ENCODE data around the gene MOGAT1. TPM values are rescaled to one million over a fixed set of nuclear protein-coding genes. Genes with fewer than 3 reads are reported as not detected.
"Not testable (repeated sequence)": the region's sequence is repeated elsewhere in the genome, so short reads cannot be mapped to it uniquely, and the experiment has no call there.

Gene MOGAT1
- total RNA-seq, 1 experiment from 2014 or later = not detected

DNA sequence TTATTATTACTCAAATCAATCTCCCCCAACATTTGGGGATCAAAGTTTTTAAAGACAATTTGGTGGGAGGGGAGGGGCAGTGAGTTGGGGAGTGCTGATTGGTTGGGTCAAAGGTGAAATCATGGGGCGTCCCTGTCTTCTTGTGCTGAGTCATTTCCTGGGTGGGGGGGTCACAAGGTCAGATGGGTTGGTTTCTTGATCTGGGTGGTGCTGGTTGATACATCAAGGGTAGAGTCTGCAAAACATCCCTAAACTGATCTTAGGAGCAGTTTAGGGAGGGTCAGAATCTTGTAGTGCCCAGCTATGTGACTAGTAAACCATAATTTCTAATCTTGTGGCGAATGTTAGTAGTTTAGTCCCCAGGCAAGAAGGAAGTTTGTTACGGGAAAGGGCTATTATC is 67.4 kb downstream of the MOGAT1 start:
- DNase-seq (ENCODE audit: low read depth) = no peak

DNA sequence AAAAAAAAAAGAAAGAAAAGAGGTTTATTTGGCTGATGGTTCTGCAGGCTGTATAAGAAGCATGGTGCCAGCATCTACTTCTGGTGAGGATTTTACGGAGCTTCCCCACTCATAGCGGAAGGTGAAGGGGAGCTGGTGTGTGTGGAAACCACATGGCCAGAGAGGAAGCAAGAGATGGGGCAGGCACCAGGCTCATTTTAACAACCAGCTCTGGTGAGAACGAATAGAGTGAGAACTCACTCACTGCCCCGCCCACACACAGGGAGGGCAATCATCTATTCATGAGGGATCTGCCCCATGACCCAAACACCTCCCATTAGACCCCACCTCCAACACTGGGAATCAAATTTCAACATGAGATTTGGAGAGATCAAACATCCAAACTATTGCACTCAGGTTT is 68.5 kb downstream of the MOGAT1 start:
- no peak for DNase-seq (ENCODE audit: low read depth)

DNA sequence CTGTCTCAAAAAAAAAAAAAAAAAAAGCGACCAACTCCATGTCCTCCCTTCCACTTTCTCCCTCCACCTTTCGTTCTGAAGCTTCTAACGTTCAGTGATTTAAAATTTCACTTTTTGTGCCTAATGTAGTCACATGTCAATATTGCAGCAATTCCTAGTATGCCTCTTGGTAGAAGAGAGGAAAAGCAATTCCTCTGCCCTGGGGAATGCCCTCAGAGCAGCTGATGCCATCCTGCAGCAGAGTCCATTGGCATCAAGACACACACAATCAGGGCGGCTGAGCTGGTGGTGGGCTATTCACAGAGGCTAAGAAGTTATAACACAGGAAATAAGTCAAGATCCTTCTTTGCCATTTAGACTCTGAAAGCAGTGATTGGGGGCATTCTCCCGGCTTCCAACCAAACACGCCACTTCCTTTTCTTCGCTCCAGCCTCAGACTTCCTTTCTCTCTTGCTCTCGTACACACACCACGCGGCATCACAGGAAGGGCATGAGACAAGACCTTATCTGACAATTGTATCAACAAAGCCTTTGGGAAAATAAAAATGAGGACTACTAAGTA is 71.9 kb downstream of the MOGAT1 start:
- DNase-seq (ENCODE audit: low read depth) = peak; percentile 65

DNA sequence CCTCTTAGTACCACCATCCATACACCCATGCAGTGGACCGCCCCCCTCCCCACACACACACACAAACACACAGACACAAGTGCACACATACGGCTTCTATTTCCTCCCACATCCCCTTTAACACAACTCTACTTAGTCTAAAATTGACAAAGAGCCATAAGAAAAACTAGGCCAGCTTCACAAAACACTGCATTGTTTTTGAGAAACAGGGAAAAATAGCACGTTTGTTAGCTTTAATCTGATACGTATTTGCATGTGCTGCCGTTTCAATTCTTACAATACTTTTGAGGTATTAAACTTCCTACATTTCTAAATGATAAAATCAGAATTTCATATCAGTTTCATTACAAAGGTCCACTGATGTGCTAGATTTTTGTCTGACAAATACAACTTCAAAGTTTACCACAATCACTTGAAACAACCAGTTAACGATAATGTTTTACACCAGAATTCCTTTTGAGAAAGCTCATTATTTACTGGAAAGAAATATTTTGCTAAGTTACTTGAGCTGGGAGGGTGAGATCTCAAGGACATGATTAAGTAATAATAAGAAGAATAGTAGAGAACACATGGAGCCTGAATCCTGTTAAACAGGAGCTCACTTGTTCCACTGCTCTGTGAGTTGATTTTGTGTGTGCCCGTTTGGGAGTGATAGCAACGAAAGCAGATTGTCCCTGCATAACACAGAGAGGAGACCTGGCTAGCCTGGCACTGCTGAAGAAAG is 74.5 kb downstream of the MOGAT1 start:
- DNase-seq (ENCODE audit: low read depth) = no peak

DNA sequence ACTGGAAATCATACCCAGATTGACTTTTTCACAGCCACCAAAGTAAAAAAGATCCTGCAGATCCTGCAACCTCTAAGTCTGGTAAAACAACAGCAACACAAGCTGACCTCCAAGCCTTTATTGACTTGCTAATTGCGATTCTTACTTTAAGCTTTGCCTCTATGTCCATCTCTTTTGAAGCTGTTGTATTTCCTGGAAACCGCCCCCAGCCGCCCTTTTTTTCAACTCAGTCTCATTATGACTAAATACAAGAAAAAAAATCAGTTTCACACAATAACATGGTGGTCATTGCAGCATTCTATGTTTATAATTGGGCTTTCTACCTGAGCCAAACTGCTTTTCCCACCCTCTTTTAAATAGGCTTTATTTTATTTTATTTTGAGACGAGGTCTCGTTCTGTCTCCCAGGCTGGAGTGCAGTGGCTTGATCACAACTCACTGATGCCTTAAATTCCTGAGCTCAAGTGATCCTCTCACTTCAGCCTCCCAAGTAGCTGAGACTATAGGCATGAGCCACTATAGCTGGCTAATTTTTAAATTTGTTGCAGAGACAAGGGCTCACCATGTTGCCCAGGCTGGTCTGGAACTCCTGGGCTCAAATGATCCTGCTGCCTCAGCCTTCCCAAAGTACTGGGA is 76.2 kb downstream of the MOGAT1 start:
- no peak for DNase-seq (ENCODE audit: low read depth)

DNA sequence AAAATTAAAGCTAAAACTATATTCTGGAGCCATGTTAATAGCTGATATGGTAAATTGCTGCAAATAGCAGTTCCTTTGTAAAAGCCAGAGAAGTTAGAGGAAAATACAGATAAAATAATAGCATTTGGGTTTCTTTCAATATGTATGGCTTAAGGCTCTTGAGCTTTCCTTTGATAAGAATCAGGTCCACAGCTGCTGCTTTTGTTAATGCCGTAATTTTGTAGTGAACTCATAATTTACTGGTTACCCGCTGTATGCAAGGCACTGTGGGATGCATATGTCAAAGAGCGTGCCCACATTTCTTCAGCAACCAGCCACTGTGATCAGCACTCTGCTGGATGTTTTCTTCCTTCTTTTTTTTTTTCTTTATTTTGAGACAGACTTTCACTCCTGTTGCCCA is 79.1 kb downstream of the MOGAT1 start:
- no peak for DNase-seq (ENCODE audit: low read depth)

DNA sequence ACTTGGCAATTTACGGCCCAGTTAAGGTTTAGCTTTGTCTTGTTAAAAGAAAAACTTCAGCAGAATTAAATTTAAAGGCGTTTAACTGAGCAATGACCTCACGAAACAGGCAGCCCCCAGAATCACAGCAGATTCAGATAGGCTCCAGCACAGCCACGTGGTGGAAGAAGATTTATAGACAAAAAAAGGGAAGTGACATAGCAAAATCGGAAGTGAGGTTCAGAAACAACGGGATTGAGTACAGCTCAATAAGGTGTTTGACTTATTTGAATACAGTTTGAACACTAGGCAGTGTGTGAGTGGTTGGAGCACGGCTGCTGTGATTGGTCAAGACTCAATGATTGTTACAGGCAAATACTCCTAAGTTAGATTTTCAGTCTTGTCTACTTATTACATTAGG is 79.8 kb downstream of the MOGAT1 start:
- DNase-seq (ENCODE audit: low read depth) = no peak

DNA sequence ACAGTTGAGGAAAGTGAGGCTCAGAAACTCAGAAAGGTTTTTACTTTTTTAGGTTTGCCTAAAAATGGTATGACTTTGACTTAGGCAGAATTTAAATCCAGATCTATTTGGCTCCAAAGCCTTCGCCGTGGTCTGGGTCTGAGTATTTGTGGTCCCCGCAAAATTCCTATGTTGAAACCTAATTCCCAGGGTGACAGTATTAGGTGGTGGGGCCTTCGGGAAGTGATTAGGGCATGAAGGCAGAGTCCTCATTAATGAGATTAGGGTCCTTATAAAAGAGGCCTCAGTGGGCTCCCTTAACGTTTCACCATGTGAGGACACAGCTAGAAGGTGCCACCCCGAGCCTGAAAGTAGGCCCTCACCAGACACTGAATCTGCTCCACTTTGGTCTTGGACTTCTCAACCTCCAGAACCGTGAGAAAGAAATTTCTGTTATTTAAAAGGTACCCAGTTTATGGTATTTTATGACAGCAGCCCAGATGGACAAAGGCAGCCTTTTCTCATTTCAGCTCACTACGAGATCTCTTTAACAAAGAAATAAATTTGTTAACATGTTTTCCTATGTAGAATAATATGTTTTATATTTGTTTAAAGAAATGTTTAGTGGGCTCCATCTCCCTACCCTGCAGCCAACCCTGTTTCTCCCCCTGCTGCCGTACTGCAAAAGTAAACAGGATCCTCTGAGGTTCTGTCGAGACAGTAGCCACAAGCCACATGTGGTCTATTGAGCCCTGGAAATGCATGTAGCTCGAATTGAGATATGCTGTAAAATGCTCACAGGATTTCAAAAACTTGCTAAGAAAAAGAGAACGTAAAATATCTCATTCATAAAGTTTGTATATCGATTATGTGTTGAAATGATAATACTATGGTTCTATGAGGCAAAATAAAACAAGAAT is 80.6 kb downstream of the MOGAT1 start:
- DNase-seq (ENCODE audit: low read depth) = peak; percentile 70

DNA sequence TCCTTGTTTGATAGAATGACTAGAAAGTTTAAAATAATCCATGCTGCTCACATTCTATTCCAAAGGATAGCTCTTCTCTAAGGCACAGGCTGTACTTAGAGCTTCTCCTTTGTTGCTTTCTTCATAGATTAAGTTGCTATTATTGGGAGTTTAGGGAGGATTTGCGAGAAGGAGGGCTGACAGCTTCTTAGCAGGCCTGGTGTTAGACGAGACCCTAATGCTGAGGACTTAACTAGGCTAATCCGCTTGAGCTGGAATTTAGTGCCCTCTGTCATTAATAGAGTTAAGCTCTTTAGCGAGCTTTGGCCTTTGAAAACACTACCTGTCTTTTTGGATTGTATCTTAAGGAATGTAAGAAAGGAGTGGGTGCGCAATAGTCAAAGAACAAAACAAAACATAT is 81.3 kb downstream of the MOGAT1 start:
- no peak for DNase-seq (ENCODE audit: low read depth)

DNA sequence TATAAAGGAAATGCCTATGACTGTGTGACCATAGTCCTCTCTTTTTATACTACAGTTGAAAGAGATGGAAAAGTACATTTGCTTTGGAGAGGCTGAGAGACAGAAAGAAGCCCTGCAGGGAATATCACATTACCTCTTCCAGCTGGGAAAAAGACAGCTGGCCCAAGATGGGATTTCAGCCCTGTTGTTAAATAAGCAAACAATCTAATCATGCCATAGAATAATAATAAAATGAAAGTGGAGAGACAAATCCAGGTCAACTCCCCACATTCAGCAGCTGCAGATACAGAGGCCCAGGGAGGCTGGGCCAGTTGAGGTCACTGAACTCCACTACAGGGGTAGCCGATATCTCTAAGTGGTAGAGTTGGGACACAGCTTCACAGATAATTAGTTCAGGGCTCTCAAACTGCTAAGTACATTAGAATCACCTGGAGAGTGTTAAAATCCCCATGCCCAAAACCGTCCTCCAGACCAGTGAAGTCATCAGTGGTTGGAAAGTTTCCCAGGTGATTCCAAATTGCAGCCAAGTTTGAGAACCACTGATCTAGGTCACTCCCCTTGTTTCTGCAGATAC is 81.9 kb downstream of the MOGAT1 start:
- DNase-seq (ENCODE audit: low read depth) = peak; percentile 98

DNA sequence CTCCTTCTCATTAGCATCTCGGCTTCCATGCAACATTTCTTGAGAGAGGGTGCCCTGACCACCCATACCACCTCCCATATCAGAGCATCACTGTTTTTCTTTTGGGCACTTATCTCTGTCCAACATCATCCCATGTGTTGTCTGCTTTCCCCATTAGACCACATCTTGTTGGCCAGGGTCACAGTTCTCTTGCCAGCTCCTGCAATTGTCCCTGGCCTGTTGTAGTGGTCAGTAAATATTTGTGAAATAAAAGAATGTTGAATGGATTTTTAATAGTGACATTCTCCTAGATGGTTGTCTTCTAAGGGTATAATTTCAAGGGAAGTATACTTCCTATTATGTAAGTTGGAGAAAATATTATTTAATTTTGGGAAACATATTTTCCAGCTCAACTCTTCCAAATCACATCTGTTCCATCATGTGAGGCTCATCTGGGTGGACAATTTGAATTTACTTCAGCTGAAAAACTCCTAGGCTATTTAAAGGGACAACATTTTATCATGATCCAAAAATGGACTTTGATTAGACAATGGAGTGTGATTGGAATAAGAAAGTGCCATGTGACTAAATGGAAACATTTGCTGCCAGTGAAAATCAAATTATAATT is 83.0 kb downstream of the MOGAT1 start:
- DNase-seq (ENCODE audit: low read depth) = no peak

DNA sequence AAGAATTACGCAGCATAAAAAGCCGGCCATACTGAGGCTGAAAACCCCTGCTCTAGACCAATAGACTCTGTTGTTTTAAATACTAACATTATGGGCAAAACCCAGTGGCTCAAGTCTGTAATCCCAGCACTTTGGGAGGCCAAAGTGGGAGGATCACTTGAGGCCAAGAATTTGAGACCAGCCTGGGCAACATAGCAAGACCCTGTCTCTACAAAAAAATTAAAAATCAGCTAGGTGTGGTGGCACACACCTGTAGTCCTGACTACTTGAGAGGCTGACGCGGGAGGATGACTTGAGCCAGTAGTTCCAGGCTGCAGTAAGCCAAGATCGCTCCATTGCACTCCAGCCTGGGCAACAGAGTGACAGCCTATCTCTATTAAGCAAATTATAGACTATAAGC is 84.1 kb downstream of the MOGAT1 start:
- not testable (repeated sequence) for DNase-seq (ENCODE audit: low read depth)

DNA sequence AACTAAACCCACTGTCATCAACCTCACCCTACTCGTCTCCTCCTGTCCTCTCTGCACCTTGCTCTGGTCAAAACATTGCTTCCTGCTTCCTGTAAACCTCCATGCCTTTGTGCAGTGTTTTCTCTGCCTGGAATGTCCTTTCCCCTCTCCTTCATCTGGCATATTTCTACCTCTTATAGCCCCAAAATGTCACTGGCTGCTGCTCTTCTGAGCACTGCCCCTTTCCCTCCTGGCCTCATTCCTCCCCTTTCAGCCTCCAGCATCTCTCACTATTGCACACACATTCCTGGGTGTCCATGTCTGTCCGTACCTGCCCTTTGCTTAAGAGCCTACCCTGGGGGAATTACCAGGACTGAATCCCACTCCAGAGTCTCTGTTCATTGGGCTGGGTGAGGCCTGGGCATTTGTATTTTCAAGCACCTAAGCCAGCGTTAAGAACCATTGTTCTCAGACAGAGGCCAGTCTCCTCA is 84.9 kb downstream of the MOGAT1 start:
- DNase-seq (ENCODE audit: low read depth) = no peak

DNA sequence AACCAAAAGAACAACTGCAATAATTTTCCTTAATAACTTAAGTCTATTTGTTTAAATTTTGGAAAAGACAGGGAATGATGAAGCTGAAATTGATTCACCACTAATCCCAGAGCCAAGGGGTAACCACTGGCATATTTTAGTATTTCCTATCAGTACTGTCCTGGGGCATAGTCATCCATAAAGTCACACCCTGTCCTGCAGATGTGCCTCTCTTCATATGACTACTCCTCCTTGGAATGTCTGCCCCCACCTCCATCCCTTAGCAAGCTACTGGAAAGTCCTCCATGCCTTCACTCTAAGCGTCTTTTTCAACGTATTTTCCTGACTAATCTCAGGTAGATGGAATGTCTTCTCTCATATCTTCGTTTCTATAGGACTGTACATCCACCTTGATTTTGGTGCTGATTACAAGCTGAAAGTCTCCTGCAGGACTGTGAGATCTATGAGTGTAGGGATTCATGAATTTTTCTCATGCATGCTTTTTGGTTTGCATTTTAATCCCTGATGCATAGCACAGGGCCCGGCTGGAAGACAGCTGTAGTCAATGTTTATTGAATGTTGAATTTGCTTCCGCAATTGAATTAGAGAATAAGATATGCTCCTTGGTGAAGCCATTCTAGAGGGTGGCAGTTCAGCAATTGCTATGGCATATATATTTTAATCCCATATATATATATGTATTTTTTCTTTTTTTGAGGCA is 85.6 kb downstream of the MOGAT1 start:
- peak; percentile 96 for DNase-seq (ENCODE audit: low read depth)

Other genes with a start within 250 kb of the MOGAT1 start
- not detected in 2 replicates for gene SGPP2, start 247.1 kb upstream of the MOGAT1 start, total RNA-seq (2014; rRNA removed)
- 39.1 and 43.8 TPM in 2 replicates for gene FARSB, start 15.6 kb upstream of the MOGAT1 start, total RNA-seq (2014; rRNA removed)
- gene ACSL3, start 189.4 kb downstream of the MOGAT1 start, total RNA-seq (2014; rRNA removed) = 178 and 215 TPM in 2 replicates

All from LHCN-M2 (cell line).